Mucosa of descending colon (tissue), 3 donors: ENCODE data around the gene LTB. TPM values are rescaled to one million over a fixed set of nuclear protein-coding genes. Genes with fewer than 3 reads are reported as not detected.
A peak's percentile ranks its signal among the peaks of the same experiment; 100 is the strongest.

Experiments
- ATAC-seq: fragments of 200-7000 bp; cut with Tn5 transposase; one replicate; pipeline ENCODE4 v1.9.1; 2020; ENCODE audit warnings: mild to moderate bottlenecking, moderate library complexity
- DNase-seq, 3 donors: peaks; one replicate each; pipeline ENCODE4 v3.0.0-alpha.2; 2020
- H3K36me3 ChIP-seq: fragments of 200-600 bp; one replicate; pipeline ENCODE4 v1.8.0; 2021; ENCODE audit warnings: low read depth, mild to moderate bottlenecking
- H3K4me1 ChIP-seq: fragments of 200-600 bp; one replicate; pipeline ENCODE4 v1.8.0; 2021; ENCODE audit warnings: low read depth, mild to moderate bottlenecking
- H3K4me3 ChIP-seq: fragments of 200-600 bp; one replicate; pipeline ENCODE4 v1.8.0; 2021; ENCODE audit warnings: mild to moderate bottlenecking
- H3K9me3 ChIP-seq: fragments of 200-600 bp; one replicate; pipeline ENCODE4 v1.8.0; 2021; ENCODE audit warnings: mild to moderate bottlenecking
- intact Hi-C, 2 donors: fragments of 100-400 bp; cut with DNase I in 1 of 2; cut with micrococcal nuclease in 1 of 2; formaldehyde crosslinking; loops; one replicate each; pipeline versions ENCODE4 v1.11.0 to v1.11.1; 2022; cut with DNase I, micrococcal nuclease
- total RNA-seq, 3 donors: library from RNA; stranded (reverse); fragmentation: NEBNext Ultra II Directional in 2 of 3; extraction: Animal tissue kit (Norgen Biotek cat#: 25700) in 2 of 3; gene quantifications; one replicate each; pipeline versions ENCODE4 v1.2.1 to v1.2.4, GENCODE V29; 2021 to 2023
- TF ChIP-seq, protein P1 (sequence below): fragments of 200-600 bp; IDR thresholded peaks from one replicate; pipeline ENCODE4 v1.8.0; 2022; ENCODE audit warnings: antibody characterized with exemption, mild to moderate bottlenecking
- donor health status: DM: no; HTN: no; CAD: no; lungs with moderate emphysema.
- donor health status: DM: no; HTN: no; CAD: no.
- donor health status: DM: no; HTN: yes; CAD: no.

The LTB gene
- total RNA-seq, 3 donors from 2014 or later = 2.1 to 3.4 (median 2.2) TPM

DNA sequence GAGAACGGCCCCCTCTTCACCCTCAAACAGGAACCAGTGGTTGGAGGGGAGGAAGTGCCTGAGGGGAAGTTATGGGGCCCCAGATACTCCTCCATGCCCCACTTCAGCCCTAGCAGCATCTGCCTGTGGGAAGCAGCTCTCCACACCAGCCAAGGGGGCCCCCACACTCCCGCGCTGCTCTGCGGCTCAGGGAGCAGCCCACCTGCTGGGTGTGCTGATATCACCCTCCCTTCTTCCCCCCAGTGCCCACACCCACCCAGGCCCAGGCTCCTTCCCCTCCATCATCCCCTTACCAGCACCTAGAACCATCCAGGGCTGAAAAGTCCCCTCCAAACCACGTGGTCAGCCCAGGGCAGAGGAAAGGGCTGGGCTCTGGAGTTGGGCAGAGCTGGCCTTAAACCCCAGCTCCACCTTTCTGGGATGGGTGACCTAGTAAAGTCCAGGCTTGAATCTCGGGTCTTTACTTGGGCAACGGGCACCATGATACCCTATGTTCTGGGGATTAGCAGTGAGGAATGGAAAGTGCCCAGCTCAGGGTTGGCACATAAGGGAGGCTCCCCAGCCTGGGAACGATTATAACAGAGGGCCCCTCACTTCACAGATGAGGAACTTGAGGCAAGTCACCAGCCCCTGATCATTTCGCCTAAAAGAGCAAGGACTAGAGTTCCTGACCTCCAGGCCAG is 4.5 kb upstream of the LTB start:
- peak in 2 of 3 donors; percentile 34 to 64 for DNase-seq

DNA sequence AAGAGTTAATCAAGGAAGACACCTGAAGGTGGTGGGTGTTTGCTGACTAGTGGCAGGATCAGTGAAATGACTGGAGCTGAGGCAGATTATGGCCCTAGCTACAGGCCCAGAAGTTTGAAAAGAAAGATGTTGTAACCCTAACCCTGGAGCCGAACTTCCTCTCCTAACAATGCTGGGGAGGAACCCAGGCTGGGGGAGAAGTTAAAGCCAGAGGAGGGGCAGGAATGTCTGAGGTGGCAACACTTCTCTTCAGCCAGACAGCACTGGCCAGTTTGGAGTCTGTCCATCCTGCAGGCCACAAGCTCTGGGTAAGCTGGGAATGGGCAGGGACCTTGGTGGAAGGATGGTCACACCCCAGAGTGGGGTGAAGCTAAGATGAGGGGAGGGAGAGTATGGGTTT is 3.8 kb upstream of the LTB start, which contains the start of gene LST1:
Gene LST1 (plus strand): TSS at position 270 of the 400 bp plus-strand sequence. CDS start 1,023 bp downstream, outside the sequence.
- Histone ChIP-seq H3K36me3 (no peaks in the 10 kb centered on the region), H3K4me1 (no peaks in the 10 kb centered on the region), H3K9me3 (no peaks in the 10 kb centered on the region), H3K4me3 (no peak within 1 kb of the TSS)
- ATAC-seq (peak; percentile 6), DNase-seq (no peak)
- intact Hi-C loops = no loop called here
- TF ChIP-seq, protein P1, sequence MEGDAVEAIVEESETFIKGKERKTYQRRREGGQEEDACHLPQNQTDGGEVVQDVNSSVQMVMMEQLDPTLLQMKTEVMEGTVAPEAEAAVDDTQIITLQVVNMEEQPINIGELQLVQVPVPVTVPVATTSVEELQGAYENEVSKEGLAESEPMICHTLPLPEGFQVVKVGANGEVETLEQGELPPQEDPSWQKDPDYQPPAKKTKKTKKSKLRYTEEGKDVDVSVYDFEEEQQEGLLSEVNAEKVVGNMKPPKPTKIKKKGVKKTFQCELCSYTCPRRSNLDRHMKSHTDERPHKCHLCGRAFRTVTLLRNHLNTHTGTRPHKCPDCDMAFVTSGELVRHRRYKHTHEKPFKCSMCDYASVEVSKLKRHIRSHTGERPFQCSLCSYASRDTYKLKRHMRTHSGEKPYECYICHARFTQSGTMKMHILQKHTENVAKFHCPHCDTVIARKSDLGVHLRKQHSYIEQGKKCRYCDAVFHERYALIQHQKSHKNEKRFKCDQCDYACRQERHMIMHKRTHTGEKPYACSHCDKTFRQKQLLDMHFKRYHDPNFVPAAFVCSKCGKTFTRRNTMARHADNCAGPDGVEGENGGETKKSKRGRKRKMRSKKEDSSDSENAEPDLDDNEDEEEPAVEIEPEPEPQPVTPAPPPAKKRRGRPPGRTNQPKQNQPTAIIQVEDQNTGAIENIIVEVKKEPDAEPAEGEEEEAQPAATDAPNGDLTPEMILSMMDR = no peak

More for the DNA sequence above, 4.5 kb upstream of the LTB start:
- ATAC-seq = peak; percentile 68
- H3K9me3 ChIP-seq = no peaks in the 10 kb centered on the region
- H3K36me3 ChIP-seq = no peaks in the 10 kb centered on the region
- intact Hi-C loops = no loop called here
- TF ChIP-seq, protein P1 = no peak
- no peaks in the 10 kb centered on the region for H3K4me1 ChIP-seq
- no peak overlapping the region for H3K4me3 ChIP-seq

DNA sequence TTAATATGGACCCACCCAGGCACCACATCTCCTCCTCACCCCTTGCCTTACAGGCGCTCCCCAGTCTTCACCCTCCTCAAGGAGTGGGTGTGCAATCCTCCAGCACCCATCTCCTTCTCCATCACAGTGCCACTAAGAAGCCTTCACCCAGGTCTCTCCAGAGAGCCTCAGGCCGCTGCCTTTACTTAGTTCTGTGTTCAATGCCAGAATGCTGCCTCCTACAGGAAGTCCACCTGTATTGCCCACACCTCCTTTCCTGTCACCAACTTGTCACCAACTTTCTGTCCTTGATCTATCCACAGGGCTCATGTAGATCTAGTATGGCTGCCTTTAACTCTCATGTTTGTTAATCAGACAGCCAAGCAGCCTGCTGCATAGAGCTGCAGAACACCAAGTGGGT is 3.3 kb upstream of the LTB start:
- DNase-seq (no peak), ATAC-seq (peak; percentile 14)
- Histone ChIP-seq H3K36me3 (no peaks in the 10 kb centered on the region), H3K4me3 (no peak overlapping the region), H3K4me1 (peaks cover 3% of the 10 kb centered on the region), H3K9me3 (no peaks in the 10 kb centered on the region)
- TF ChIP-seq, protein P1 = no peak
- intact Hi-C loops = no loop called here

DNA sequence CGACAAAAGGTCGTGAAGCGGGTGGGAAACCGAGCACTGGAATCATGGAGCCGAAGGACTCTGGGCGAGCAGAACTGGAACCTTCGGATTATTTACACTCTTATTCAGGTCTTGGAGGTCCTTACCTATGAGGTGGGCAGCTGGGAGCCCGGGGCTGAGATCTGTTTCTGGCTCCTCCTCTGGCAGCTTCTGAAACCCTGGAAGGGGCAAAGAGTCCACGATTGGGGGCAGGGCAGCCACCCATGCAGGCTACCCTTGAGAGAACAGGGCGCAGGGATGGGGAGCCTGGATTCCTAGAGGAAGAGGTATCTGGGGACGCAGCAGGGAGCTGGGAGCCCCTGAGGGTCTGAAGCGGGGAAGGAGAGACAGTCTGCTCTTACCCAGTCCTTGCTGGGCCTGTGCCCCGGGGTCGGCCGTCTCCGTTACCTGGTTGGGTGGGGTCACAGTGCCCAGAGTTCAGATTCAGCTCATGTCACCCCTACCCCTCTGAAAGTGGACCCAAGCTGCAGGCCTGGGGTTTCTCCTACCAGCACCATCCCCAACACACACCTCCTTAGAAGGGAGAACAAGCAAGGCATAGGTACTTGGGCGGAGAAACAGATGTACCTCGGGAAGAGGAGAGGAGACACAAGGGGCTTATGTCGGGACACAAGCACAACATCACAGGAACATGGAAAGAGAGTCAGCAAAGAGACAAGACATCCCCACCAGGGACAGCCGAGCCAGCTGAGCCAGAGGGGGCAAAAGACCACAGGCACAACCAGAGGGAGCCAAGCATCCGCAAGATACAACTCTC is 592 bp downstream of the LTB start:
- ATAC-seq (peak; percentile 19), DNase-seq (peak in 2 of 3 donors; percentile 43 to 60)
- Histone ChIP-seq H3K9me3 (no peaks in the 10 kb centered on the region), H3K4me3 (peak overlapping the region; percentile 23), H3K4me1 (peaks cover 5% of the 10 kb centered on the region), H3K36me3 (no peaks in the 10 kb centered on the region)
- intact Hi-C loops = no loop called here
- TF ChIP-seq, protein P1 = no peak

DNA sequence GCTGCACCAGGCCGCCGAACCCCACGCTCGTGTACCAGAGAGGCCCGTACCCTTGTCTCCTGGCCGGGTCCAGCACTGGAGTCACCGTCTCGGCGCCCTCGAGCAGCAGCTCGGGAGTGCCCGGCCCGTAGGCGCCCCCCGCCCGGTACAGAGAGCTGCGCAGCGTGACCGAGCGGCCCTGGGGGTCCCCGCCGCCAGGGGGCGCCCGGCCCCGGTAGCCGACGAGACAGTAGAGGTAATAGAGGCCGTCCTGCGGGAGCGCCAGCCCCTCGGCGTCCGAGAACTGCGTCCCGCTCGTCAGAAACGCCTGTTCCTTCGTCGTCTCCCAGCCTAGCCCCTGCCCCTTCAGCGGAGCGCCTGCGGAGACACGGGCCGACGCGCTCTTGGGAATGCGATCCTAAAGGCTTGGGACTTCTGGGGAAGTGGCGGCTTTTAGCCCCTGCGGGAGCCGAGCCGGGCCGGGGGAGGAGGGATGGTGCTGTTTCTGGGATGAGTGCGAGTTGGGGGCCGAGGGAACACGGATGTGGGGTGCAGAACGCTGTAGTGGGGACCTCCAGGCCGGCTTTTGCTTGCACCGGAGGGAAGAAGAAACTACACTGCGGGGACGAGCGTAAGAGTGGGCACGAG is 1.3 kb downstream of the LTB start:
- ATAC-seq = peak; percentile 93
- intact Hi-C loops = no loop called here
- peaks cover 5% of the 10 kb centered on the region for H3K4me1 ChIP-seq

More for the DNA sequence above, 1.3 kb downstream of the LTB start:
- no peaks in the 10 kb centered on the region for H3K36me3 ChIP-seq
- DNase-seq = peak; percentile 88 to 92 (median 90)
- H3K4me3 ChIP-seq = peak overlapping the region; percentile 23
- TF ChIP-seq, protein P1 = peak; percentile 95
- no peaks in the 10 kb centered on the region for H3K9me3 ChIP-seq
